Eye (tissue), 1 donor: ENCODE results near the gene SPATA18.
"Not testable (repeated sequence)": the region's sequence is repeated elsewhere in the genome, so short reads cannot be mapped to it uniquely, and the experiment has no call there.

ENCODE experiments used
- DNase-seq: peaks from one replicate; pipeline ENCODE4 v3.0.0-alpha.2; 2015

Gene SPATA18

GRCh38 chr4:52110171-52110570 lies 59.1 kb downstream of the SPATA18 start:
- DNase-seq, result no peak

- no peak for DNase-seq
These were observed 60.9 kb downstream of the SPATA18 start for GRCh38 chr4:52111995-52112394.

GRCh38 chr4:52112411-52112810 lies 61.3 kb downstream of the SPATA18 start:
- no peak for DNase-seq

- no peak for DNase-seq
These were observed 65.5 kb downstream of the SPATA18 start for GRCh38 chr4:52116641-52117040.

- no peak for DNase-seq
These were observed 75.1 kb downstream of the SPATA18 start for GRCh38 chr4:52126226-52126625.

GRCh38 chr4:52126966-52127365 lies 75.9 kb downstream of the SPATA18 start:
- DNase-seq, result peak; percentile 27

GRCh38 chr4:52135171-52135570 lies 84.1 kb downstream of the SPATA18 start:
- no peak for DNase-seq

GRCh38 chr4:52137152-52137551 lies 86.0 kb downstream of the SPATA18 start:
- DNase-seq, result not testable (repeated sequence)

- no peak for DNase-seq
These were observed 91.7 kb downstream of the SPATA18 start for GRCh38 chr4:52142816-52143215.

GRCh38 chr4:52143815-52144214 lies 92.7 kb downstream of the SPATA18 start:
- no peak for DNase-seq

GRCh38 chr4:52144372-52144771 lies 93.3 kb downstream of the SPATA18 start:
- DNase-seq, result peak; percentile 30
